Measurements from ENCODE around the gene PSME3.
A peak's percentile ranks its signal among the peaks of the same experiment; 100 is the strongest.
"Not testable (repeated sequence)": the region's sequence is repeated elsewhere in the genome, so short reads cannot be mapped to it uniquely, and the experiment has no call there.

The PSME3 gene

GRCh38 chr17:42849451-42850181 lies 16.4 kb downstream of the PSME3 start:
- no peak overlapping the region for H3K4me3 ChIP-seq (replicated peaks in 1 of 2; ENCODE audit: low read depth in 2 of 2, low read length in 2 of 2)
- DNase-seq (ENCODE audit: low read depth in 2 of 2), result no peak
- TF ChIP-seq, protein P1, sequence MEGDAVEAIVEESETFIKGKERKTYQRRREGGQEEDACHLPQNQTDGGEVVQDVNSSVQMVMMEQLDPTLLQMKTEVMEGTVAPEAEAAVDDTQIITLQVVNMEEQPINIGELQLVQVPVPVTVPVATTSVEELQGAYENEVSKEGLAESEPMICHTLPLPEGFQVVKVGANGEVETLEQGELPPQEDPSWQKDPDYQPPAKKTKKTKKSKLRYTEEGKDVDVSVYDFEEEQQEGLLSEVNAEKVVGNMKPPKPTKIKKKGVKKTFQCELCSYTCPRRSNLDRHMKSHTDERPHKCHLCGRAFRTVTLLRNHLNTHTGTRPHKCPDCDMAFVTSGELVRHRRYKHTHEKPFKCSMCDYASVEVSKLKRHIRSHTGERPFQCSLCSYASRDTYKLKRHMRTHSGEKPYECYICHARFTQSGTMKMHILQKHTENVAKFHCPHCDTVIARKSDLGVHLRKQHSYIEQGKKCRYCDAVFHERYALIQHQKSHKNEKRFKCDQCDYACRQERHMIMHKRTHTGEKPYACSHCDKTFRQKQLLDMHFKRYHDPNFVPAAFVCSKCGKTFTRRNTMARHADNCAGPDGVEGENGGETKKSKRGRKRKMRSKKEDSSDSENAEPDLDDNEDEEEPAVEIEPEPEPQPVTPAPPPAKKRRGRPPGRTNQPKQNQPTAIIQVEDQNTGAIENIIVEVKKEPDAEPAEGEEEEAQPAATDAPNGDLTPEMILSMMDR (IDR thresholded peaks at IDR 0.05; ENCODE audit: low read depth, low read length), result no peak

DNA sequence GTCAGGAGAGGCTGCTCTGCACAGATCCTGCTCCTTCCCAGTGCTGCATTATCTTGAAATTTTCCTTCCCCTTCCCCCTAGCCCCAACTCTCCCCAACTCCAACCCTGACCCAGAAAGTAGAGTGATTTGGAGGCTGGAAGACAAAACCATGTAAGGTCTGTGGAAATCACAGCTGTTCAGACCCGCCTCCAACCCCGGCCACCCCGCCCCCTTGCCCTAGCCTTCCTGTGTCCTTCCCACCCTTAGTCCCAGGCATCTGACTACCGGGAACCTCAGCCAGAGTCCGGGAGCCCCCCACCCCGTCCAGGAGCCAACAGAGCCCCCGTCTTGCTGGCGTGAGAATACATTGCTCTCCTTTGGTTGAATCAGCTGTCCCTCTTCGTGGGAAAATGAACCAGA lies 17.8 kb downstream of the PSME3 start, which contains the start of gene AOC3:
Gene AOC3 (plus strand): TSS at position 246 of the 400 bp plus-strand sequence. CDS start 145 bp downstream, at position 391.
- DNase-seq (ENCODE audit: low read depth in 2 of 2), result peak in 1 of 2 donors; percentile 15
- TF ChIP-seq, protein P1 (IDR thresholded peaks at IDR 0.05; ENCODE audit: low read depth, low read length), result no peak
- no peak within 1 kb of the TSS for H3K4me3 ChIP-seq (replicated peaks in 1 of 2; ENCODE audit: low read depth in 2 of 2, low read length in 2 of 2)

GRCh38 chr17:42851371-42852240 lies 18.4 kb downstream of the PSME3 start:
- not testable (repeated sequence) for H3K4me3 ChIP-seq (replicated peaks in 1 of 2; ENCODE audit: low read depth in 2 of 2, low read length in 2 of 2)

DNA sequence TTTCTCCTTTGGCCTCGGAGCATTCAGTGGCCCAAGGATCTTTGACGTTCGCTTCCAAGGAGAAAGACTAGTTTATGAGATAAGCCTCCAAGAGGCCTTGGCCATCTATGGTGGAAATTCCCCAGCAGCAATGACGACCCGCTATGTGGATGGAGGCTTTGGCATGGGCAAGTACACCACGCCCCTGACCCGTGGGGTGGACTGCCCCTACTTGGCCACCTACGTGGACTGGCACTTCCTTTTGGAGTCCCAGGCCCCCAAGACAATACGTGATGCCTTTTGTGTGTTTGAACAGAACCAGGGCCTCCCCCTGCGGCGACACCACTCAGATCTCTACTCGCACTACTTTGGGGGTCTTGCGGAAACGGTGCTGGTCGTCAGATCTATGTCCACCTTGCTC lies 19.2 kb downstream of the PSME3 start:
- TF ChIP-seq, protein P1 (IDR thresholded peaks at IDR 0.05; ENCODE audit: low read depth, low read length), result no peak
- no peak for DNase-seq (ENCODE audit: low read depth in 2 of 2)
- no peak overlapping the region for H3K4me3 ChIP-seq (replicated peaks in 1 of 2; ENCODE audit: low read depth in 2 of 2, low read length in 2 of 2)

More at GRCh38 chr17:42851371-42852240, 18.4 kb downstream of the PSME3 start:
- not testable (repeated sequence) for DNase-seq (ENCODE audit: low read depth in 2 of 2)

DNA sequence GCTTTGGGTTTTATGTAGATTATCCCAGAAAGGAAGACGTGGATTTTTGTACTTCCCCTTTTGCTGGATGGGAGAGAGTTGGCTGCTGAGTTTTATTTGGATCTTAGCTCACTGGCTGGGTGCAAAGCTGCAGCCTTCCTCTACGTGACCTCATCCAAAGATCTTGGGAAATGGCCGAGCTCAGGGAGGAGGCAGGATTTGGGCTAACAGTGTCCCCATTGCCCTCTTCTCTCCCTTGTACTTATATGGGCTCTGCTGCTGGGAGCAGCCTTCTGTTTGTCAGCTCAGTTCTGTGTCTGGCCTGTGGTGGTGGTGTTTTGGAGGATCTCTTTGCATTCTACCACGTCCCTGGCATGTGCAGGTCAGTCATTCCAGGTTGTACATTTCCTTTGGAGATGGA lies 19.8 kb downstream of the PSME3 start:
- DNase-seq (ENCODE audit: low read depth in 2 of 2), result no peak
- no peak overlapping the region for H3K4me3 ChIP-seq (replicated peaks in 1 of 2; ENCODE audit: low read depth in 2 of 2, low read length in 2 of 2)
- TF ChIP-seq, protein P1 (IDR thresholded peaks at IDR 0.05; ENCODE audit: low read depth, low read length), result no peak

DNA sequence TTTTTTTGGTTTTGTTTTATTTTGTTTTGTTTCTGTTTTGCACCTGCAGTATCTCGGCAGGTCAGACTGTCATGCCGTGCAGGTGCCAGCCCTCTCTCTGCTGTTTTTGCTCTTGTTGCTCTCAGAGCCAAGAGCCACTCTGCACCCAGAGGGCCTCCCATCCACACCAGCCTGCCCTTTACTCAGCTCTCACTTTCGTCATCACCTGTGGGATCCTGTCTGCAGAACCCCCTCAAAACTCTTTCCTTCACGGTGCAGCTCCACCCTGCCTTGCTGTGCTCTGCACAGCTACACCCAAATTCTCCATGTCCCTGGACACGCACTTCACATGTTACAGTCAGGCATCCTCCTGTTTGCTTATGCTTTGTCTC lies 20.4 kb downstream of the PSME3 start:
- no peak overlapping the region for H3K4me3 ChIP-seq (replicated peaks in 1 of 2; ENCODE audit: low read depth in 2 of 2, low read length in 2 of 2)
- no peak for DNase-seq (ENCODE audit: low read depth in 2 of 2)
- TF ChIP-seq, protein P1 (IDR thresholded peaks at IDR 0.05; ENCODE audit: low read depth, low read length), result no peak
